Heart left ventricle (tissue), 16 donors: ENCODE data around the gene PMEPA1. TPM values are rescaled to one million over a fixed set of nuclear protein-coding genes. Genes with fewer than 3 reads are reported as not detected.

ENCODE experiments used
- ATAC-seq, 4 donors: fragments of 200-7000 bp; cut with Tn5 transposase; one replicate each; pipeline ENCODE4 v1.9.1; 2020 to 2022; ENCODE audit warnings: moderate library complexity in 4 of 4, mild to moderate bottlenecking in 3 of 4, moderate number of reproducible peaks in 1 of 4
- DNase-seq, 5 donors: peaks; one replicate each; pipeline ENCODE4 v3.0.0-alpha.2; 2020
- H3K27ac ChIP-seq, 12 donors: fragments of 200-600 bp; sonication (generic) in 4 of 12; one replicate each; pipeline versions ENCODE4 v1.5.0 to v1.8.0; 2016 to 2022; ENCODE audit warnings: mild to moderate bottlenecking in 2 of 12
- H3K27me3 ChIP-seq, 9 donors: fragments of 200-600 bp; sonication (generic) in 2 of 9; one replicate each; pipeline versions ENCODE4 v1.5.1 to v1.8.0; 2016 to 2022; ENCODE audit warnings: mild to moderate bottlenecking in 3 of 9
- H3K36me3 ChIP-seq, 9 donors: fragments of 200-600 bp; sonication (generic) in 2 of 9; one replicate each; pipeline versions ENCODE4 v1.5.0 to v1.8.0; 2018 to 2022; ENCODE audit warnings: mild to moderate bottlenecking in 2 of 9
- H3K4me1 ChIP-seq, 12 donors: fragments of 200-600 bp; sonication (generic) in 4 of 12; one replicate each; pipeline versions ENCODE4 v1.5.0 to v1.8.0; 2016 to 2022; ENCODE audit warnings: mild to moderate bottlenecking in 3 of 12
- H3K4me3 ChIP-seq, 12 donors: fragments of 200-600 bp; sonication (generic) in 4 of 12; one replicate each; pipeline versions ENCODE4 v1.5.0 to v1.8.0; 2017 to 2022; ENCODE audit warnings: mild to moderate bottlenecking in 9 of 12, moderate library complexity in 4 of 12
- H3K9me3 ChIP-seq, 12 donors: fragments of 200-600 bp; sonication (generic) in 4 of 12; one replicate each; pipeline versions ENCODE4 v1.5.0 to v1.8.0; 2016 to 2022; ENCODE audit warnings: mild to moderate bottlenecking in 1 of 12
- POLR2A ChIP-seq, 2 donors: fragments of 450-650 bp; IDR thresholded peaks; one replicate each; pipeline ENCODE4 v1.6.1; 2017; ENCODE audit warnings: antibody characterized with exemption in 2 of 2, mild to moderate bottlenecking in 2 of 2, moderate library complexity in 2 of 2
- WGBS, 4 donors: extraction: QIAGEN DNeasy Blood & Tissue Kit in 2 of 4; methylation state at CpG; one replicate each; pipeline versions ENCODE4 v1.1.5 to v1.1.7; 2013 to 2018; 5-methylcytosine and 5-hydroxymethylcytosine counted together
- intact Hi-C, 10 donors: fragments of 100-400 bp; cut with DNase I; formaldehyde crosslinking; loops; one replicate each; pipeline versions ENCODE4 v1.11.1 to v1.14.2; 2022
- polyA plus RNA-seq, 2 donors: library from polyadenylated mRNA; stranded (reverse); fragments of 200-250 nt; gene quantifications; one replicate each; pipeline ENCODE4 v1.2.3, GENCODE V29; 2013
- total RNA-seq, 9 donors: library from RNA; depleted of rRNA in 2 of 9; stranded (reverse); fragments of >200 nt in 2 of 9; fragmentation: NEBNext Ultra II Directional in 3 of 9; extraction: Animal tissue kit (Norgen Biotek cat#: 25700) in 3 of 9; gene quantifications; one replicate each; pipeline versions ENCODE4 v1.1.0 to v1.2.4, GENCODE V29; 2016 to 2023
- TF ChIP-seq, protein P1 (sequence below), 12 donors: fragments of 200-600 bp; sonication (generic) in 4 of 12; IDR thresholded peaks; one replicate each; pipeline versions ENCODE4 v1.5.0 to v1.8.0; 2018 to 2022; ENCODE audit warnings: antibody characterized with exemption in 12 of 12, mild to moderate bottlenecking in 5 of 12
- donor health status: ischemic (EF 13 %, LVEDD 7.1; RV severe dilation, severe dysfunction).
- donor health status: healthy with polysubstance abuse.
- donor health status: DM: no; HTN: yes; CAD: no.
- donor health status: DM: no; HTN: no; CAD: no.
- donor health status: ischemic (EF 25% LVEDD 6.9; RV normal size, moderate dysfunction).
- donor health status: ischemic (EF 25% LVEDD 5.7; RV mildly dilated, moderate dysfunction).
- donor health status: healthy.
- donor health status: DM: yes; HTN: yes; CAD: no.
- donor health status: ischemic (EF 35%, LVEDD 5.7; RV mildly dilated, moderate dysfunction).
- donor health status: nonischemic (EF 11% LVEDD 7.7; RV severe dilation, severe dysfunction).
- donor health status: DM: yes; HTN: yes; CAD: no.
- donor health status: PGD.
- donor health status: ischemic (EF 29% LVEDD 5.4; RV normal size, mild dysfunction).
- donor health status: nonischemic (EF 23%, LVEDD 6.1; RV moderate dilation, normal function).

Gene PMEPA1
- total and polyA plus RNA-seq, 11 donors: 12.6 to 115 (median 30.0) TPM

DNA sequence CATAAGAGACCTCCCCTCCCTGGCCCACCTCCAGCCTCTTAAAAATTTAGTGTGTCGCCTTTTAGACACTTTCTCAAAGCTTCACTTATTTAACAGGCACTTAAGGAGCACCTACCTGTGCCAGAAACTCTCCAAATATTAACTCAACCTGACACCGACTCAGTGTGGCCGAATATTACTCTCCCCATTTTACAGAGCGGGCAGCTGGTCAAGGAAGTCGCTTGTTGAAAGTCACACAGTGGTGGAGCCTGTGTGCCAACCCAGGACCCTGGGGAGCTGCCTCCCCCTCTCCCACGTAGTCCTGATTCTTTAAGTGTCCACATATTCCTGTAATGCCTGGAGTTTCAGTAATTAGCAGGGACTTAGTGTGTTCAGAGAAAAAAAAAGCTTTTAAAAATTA is 1.0 kb upstream of the PMEPA1 start:
- Histone ChIP-seq H3K4me1 (peaks cover 0 to 72% (median 39%) of the 10 kb centered on the region in 12 donors), H3K36me3 (no peaks in the 10 kb centered on the region), H3K9me3 (no peaks in the 10 kb centered on the region), H3K4me3 (peak overlapping the region; percentile 65 to 96 (median 77)), H3K27me3 (peaks cover 0 to 3% (median 0%) of the 10 kb centered on the region in 9 donors), H3K27ac (peak overlapping the region; percentile 11 to 98 (median 93))
- WGBS, 4 donors: 13 to 40% (median 27%) methylated on average over 6 of the region's 6 CpGs
- intact Hi-C loops: loop anchor here in 5 of 10 donors (2.0 to 10.0 kb wide), 5 partner anchors 36 to 374 kb away; partner anchors contain the start of gene RBM38 (in 1 of the 5)
- no peak for DNase-seq
- no peak for TF ChIP-seq POLR2A (IDR thresholded peaks at IDR 0.05)
- TF ChIP-seq, protein P1, sequence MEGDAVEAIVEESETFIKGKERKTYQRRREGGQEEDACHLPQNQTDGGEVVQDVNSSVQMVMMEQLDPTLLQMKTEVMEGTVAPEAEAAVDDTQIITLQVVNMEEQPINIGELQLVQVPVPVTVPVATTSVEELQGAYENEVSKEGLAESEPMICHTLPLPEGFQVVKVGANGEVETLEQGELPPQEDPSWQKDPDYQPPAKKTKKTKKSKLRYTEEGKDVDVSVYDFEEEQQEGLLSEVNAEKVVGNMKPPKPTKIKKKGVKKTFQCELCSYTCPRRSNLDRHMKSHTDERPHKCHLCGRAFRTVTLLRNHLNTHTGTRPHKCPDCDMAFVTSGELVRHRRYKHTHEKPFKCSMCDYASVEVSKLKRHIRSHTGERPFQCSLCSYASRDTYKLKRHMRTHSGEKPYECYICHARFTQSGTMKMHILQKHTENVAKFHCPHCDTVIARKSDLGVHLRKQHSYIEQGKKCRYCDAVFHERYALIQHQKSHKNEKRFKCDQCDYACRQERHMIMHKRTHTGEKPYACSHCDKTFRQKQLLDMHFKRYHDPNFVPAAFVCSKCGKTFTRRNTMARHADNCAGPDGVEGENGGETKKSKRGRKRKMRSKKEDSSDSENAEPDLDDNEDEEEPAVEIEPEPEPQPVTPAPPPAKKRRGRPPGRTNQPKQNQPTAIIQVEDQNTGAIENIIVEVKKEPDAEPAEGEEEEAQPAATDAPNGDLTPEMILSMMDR (IDR thresholded peaks at IDR 0.05): no peak
- ATAC-seq: no peak

DNA sequence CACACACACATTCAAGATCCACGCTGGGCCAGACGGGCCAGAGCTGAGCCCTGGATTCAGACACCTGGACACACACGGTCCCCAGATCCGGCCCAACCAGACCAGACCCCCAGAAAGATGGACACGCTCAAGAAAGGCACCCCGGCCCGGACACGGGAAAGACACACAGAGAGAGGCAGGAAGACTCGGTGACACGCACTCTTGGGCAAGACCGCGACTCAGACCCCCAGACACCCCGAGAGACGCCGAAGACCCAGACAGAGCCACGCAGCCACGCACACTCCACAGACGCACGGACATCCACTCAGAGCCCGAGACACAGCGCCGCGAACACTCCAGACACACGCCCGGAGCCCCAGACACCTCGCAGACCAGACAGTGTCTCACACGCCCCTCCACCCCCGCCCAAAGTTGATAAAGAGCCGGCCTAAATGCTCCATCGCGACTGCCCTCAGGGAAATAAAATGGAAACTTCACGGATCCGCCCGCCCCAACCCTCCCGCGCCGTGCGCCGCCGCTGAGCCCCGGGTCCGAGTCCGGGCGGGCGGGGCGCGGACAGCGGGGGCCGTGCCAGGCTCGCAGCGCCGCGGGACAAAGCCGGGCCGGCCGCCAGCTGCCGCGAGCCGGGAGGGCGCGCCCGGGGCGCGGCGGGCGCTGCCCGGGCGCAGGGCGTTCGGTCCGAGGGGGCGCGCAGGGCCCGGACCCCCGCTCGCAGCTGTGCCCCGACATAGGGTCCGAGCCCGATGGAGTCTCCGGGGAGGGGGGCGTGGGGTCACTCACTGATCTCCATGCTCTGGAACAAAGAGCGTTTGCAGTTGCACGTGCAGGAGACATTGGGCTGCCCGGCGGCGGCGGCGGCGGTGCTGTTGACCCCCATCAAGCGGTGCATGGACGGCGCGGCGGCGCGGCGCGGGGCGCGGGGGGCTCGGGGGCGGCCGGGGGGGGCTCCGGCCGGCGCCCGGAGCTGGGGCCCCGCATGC is 831 bp downstream of the PMEPA1 start:
- H3K4me3 ChIP-seq: peak overlapping the region; percentile 33 to 96 (median 77)
- 2 to 3% (median 2%) methylated on average over 22 to 108 of the region's 108 CpGs for WGBS, 4 donors
- H3K36me3 ChIP-seq: no peaks in the 10 kb centered on the region
- H3K9me3 ChIP-seq: no peaks in the 10 kb centered on the region
- peak in 1 of 2 donors; percentile 66 for TF ChIP-seq POLR2A (IDR thresholded peaks at IDR 0.05)
- TF ChIP-seq, protein P1 (IDR thresholded peaks at IDR 0.05): no peak
- ATAC-seq (peak in 3 of 4 donors; percentile 6 to 19 (median 8)), DNase-seq (peak in 3 of 5 donors; percentile 32 to 68 (median 62))
- peaks cover 0 to 72% (median 34%) of the 10 kb centered on the region in 12 donors for H3K4me1 ChIP-seq
- intact Hi-C loops: loop anchor here in 4 of 10 donors (2.0 to 5.0 kb wide), 3 partner anchors 37 to 54 kb away; no protein-coding TSS in a partner anchor
- peaks cover 0 to 3% (median 0%) of the 10 kb centered on the region in 9 donors for H3K27me3 ChIP-seq
- peak overlapping the region; percentile 23 to 98 (median 82) for H3K27ac ChIP-seq

- ATAC-seq (peak; percentile 47 to 60 (median 58)), DNase-seq (peak in 1 of 5 donors; percentile 29)
- Histone ChIP-seq H3K27me3 (peaks cover 0 to 3% (median 0%) of the 10 kb centered on the region in 9 donors), H3K9me3 (no peaks in the 10 kb centered on the region), H3K4me3 (peak overlapping the region; percentile 33 to 96 (median 77)), H3K27ac (peak overlapping the region; percentile 26 to 98 (median 82)), H3K36me3 (no peaks in the 10 kb centered on the region), H3K4me1 (peaks cover 0 to 68% (median 25%) of the 10 kb centered on the region in 12 donors)
- 50 to 63% (median 54%) methylated on average over 19 to 23 of the region's 23 CpGs for WGBS, 4 donors
- TF ChIP-seq, protein P1 (IDR thresholded peaks at IDR 0.05): no peak
- no peak for TF ChIP-seq POLR2A (IDR thresholded peaks at IDR 0.05)
- intact Hi-C loops: loop anchor here in 4 of 10 donors (2.0 to 5.0 kb wide), 3 partner anchors 36 to 53 kb away; no protein-coding TSS in a partner anchor
Measured at GRCh38 chr20:57707849-57708693, 1.7 kb downstream of the PMEPA1 start.
